HG03095 (cell line): ENCODE results near the gene CYP26C1.

Source experiments
- ATAC-seq: cut with Tn5 transposase; IDR thresholded peaks from one replicate; pipeline ENCODE4 v1.9.1; 2021; ENCODE audit warnings: moderate library complexity; ENCODE audit not compliant: unreplicated experiment

CYP26C1 gene

DNA sequence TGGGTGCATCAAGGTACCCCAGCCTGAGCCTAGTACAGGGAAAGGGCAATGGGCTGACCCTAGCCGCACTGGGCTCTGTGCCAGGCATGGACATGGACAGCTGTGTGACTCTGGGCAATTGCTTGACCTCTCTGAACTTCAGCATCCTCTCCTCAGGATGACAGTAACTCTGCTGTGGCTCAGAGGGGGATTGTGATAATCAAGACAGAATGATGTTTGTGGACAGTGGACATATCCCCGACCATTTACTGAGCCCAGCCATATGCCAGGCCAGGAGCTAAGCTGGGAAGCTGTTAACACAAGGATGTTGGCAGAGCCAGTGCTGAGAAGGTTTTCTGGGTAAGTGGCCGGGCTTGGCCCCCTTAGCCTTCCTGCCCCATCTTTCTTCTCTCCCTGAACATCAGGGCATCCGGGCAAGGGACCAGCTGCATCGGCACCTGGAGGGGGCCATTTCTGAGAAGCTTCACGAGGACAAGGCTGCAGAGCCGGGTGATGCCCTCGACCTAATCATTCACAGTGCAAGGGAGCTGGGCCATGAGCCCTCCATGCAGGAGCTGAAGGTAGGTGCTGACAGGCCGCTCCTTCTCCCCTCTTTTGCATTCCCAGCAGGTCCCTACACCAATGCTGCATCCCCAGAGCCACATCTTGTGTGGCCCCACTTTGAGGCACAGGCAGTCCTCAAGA, 3.5 kb downstream of the CYP26C1 start:
- no peak for ATAC-seq

DNA sequence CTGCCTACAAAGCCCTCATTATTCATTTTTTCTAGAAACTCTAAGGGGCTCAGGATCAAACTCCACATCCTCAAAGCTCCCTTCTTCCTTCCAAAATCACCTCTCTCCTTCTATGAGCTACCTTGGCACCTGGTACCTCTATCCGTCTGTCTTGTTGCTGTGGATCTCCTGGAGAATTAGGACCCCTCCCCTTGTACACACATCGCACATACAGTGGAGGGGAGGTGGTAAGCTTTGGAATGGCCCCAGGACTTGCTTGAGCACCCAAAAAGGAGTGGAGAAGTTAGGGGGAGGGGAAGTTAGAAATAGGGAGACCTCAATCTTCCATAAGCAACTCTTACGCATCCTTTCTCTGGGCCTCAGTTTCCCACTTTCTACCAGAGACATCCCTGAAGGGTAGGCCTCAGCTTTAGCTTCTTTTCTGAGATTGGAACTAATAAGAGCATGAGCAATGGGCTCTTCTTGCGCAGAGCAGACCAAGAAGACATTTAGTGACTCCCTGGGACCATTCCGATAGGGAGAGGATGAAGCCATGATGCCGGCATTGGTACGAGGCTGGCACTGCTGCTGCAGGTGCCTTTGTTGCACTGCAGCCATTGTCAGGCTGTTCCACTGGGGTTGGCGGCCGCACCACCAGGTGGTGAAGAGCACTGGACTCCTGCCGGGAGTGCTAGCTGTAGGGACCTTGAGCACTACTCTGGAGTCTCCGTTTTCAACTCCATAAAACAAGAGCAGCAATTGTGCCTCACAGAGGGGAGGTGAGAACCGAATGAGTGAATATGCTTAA, 4.5 kb downstream of the CYP26C1 start:
- no peak for ATAC-seq

DNA sequence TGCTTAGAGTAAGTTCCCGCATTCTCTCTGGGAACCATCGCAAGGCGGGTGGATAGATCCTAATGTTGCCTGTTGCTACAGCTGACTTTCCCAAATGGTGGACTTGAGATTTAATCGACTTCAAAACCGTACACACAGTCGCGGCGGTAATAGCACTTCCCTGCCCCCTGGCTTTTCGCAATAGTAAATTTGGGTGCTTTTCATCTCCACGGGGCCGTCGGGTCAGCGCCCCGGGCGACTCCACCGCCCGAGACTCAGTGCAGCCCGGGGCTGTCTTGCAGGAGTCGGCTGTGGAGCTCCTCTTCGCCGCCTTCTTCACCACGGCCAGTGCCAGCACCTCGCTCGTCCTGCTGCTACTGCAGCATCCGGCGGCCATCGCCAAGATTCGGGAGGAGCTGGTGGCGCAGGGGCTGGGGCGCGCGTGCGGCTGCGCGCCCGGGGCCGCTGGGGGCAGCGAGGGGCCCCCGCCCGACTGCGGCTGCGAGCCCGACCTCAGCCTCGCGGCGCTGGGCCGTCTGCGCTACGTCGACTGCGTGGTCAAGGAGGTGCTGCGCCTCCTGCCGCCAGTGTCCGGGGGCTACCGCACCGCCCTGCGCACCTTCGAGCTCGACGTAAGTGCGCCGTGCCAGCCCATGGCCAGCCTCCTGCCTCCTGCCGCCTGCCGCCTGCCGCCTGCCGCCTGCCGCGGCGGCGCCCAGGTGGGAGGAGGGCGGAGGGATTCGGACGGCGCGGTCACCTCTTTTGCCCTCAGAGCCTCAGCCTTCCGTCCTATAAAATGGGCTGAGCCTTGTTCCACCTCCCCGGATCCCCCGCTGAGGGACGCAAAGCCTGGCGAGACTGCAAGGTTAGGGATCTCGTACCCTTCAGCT, 5.3 kb downstream of the CYP26C1 start:
- no peak for ATAC-seq

DNA sequence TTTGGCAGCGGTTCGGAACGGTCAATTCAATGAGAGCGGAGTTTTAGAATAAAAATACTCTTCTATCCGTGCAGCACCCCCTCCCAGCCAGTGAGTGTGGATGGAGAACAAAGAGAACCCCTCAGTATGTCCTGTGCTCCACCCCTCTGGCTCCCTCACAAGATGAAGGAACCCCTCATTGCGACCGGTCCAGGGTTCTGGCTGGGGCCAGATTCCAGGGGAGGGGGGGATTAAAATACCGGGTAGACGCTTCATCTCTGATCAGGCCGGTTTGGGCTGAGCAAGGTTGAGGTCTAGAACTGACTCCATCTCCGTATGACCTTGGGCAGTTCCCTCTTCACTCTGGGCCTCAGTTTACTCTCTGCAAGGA, 5.9 kb downstream of the CYP26C1 start:
- ATAC-seq: no peak

DNA sequence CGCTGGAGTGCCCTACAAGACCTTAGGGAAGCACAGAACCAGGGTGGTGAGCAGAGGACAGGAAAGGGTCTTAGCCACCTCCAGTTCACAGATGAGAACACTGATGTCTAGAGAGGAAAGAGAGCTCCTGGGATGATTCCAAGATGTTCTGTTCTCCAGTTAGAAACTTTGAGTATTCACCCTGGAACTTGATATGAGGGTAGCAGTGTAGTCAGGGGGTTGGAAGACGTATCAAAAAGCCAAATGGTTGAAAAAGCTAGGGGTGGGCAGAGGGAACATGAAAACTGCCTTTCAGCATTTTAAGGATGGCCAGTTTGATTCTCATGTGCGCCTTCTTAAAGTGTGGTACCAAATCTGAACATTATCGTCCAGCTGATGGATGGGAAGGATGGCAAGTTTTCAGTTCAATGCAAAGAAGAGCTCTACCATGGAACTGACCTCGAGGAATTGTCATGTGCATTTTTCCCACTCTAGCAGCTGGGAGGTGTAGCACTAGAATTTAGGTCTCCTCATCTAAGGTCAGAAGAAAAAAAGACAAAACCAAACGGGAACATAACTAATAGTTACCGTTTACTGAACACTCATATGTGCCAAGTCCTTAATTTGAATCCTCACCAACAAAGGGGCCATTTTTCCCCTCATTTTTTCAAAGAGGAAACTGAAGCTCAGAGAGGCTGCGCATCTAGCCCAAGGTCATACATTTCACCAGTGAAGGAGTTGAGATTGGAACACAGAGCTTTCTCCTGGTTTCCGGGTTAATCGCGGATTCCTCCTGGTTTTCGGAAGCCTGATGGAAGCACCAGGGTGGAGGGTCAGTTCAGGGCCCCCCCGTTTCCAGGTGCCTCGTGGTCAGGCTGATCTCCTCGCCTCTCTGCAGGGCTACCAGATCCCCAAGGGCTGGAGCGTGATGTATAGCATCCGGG, 7.1 kb downstream of the CYP26C1 start:
- ATAC-seq: no peak

DNA sequence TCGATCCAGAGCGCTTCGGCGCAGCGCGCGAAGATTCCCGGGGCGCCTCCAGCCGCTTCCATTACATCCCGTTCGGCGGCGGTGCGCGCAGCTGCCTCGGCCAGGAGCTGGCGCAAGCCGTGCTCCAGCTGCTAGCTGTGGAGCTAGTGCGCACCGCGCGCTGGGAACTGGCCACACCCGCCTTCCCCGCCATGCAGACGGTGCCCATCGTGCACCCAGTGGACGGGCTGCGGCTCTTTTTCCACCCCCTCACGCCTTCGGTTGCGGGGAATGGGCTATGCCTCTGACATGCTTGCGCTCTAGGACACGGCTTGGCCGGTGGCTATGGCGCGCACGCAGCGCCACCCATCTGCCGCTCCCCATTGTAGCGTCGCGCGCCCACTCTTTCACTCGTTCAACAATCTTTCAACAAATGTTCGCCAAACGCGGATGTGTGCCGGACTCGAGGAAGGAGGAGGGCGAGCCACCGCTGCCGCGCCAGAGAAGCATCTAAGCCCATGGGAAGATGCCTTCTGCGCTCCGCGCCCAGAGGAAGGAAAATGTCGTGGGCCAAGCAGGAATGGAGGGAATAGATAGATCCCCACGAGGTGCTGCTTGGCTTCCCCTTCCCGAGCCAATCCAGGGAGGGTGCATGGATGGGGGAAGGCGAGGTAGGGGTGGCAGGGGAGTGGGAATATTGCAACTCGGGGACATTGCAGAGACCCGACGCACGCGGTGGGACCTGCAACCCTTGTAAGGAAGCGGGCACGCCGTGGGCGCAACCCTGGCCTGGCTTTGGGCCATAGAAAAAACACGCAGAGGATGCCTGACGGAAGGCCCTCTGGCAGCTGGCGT, 8.0 kb downstream of the CYP26C1 start:
- no peak for ATAC-seq

DNA sequence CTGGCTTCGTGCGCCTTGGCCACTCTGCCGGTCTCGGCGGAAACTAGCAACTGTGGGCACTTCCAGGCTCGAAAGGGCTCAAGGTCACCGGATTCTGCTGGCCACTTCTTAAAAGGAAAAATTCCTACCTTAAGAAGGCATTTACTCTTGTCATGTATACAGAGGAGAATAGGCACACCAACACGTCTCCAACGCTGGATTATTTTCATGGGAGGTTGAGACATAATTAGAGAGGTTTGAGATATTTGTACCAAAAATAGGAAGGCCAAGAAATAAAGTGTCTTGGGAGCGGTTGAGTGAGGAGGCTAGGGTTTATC, 8.6 kb downstream of the CYP26C1 start:
- no peak for ATAC-seq

DNA sequence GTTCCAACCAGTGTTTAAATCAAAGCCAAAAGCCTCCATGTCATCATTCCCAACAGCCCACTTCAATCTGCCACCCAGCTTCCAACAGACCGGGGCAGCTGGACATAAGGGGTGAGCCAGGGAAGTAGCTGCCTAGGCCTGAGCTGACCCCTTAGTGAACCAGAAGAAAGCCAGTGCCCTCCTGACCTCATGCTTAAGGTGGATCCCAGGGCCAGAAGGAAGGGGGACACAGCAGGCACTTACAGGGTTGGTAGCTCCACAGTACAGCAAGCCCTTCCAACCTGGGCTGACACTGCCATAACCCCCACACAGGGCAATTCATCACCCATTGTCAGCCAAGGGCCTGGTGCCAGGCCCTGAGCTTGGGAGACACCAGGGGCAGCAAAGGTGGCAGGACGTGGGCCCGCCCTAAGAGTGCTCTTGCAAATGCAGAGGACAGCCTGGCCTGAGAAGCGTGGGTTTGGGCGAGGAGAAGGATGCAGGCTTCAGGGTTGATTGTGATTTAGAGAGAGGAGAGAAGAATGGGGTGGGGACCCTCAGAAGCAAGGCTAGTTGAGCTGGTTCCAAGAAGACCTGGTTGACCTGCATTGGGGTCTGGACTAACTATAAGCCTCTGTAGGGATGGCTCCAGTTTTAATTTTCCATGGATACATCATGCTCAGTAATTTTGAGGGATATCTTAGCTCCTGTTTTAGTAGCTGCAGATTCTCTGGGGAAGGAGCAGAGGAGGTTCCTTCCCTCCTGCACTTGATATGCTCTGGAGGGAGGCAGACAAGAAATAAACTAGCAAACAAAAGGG, 10.0 kb downstream of the CYP26C1 start:
- ATAC-seq: no peak

DNA sequence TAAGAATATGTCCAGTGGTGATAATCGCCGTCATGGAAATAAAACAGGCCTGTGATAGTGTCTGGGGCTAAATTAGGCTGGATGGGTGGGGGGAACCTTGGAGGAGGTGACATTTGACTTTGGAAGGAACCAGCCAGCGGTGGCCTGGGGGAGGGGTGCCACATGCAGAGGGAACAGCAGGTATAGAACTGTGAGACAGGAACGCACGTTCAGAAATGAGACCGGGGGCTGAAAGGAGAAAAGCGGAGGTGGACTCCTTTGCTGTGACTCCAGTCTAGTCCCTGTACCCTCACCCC, 10.5 kb downstream of the CYP26C1 start:
- no peak for ATAC-seq

DNA sequence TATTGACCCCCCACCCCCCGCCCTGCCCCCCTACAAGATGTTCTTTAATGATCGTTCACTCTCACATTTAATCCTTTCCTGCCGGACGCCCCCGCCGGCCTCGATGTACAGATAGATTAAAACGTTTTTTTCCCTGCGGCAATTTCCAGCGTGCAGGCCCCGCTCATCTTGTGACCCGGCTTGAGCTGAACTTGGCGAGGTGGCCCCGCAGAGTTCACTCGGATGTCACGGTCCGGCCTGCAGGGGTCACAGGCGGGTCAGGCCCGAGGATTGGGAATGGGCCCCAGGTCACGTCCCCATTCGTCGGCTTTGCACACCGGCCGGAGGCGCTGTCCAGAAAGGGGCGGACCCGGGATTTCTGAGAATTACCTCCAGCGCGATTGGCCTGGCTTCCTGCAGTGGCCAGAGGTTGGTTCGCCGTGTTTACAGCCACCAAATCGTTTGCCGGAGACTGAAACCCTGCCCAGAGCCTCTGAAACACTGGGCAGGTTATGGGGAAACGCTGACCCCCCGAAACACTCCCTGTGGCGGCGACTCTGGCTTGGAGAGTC, 11.2 kb downstream of the CYP26C1 start:
- no peak for ATAC-seq

DNA sequence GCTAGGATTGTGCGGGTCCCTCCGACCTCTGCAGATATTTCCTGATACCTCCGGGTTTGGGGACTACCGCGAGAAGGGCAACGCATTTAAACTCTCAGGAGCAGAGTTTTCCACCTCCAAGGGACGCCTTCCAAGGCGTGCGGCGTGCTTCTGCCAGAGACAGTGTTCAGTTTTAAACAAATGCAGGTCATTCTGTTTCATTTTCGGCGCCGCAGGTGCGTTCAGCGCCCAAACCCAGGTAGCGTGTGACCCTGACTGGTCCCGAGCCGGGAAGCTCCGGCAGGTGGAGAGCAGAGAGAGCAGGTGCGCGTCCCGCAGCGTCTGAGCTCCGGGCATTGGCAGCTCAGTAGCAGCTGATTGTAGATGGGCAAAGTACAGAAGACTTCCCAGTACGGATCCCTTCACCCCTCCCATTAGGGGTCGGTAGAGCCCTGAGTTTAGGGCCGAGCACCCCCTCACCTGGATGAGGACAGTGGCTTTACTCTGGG, 11.7 kb downstream of the CYP26C1 start:
- no peak for ATAC-seq

DNA sequence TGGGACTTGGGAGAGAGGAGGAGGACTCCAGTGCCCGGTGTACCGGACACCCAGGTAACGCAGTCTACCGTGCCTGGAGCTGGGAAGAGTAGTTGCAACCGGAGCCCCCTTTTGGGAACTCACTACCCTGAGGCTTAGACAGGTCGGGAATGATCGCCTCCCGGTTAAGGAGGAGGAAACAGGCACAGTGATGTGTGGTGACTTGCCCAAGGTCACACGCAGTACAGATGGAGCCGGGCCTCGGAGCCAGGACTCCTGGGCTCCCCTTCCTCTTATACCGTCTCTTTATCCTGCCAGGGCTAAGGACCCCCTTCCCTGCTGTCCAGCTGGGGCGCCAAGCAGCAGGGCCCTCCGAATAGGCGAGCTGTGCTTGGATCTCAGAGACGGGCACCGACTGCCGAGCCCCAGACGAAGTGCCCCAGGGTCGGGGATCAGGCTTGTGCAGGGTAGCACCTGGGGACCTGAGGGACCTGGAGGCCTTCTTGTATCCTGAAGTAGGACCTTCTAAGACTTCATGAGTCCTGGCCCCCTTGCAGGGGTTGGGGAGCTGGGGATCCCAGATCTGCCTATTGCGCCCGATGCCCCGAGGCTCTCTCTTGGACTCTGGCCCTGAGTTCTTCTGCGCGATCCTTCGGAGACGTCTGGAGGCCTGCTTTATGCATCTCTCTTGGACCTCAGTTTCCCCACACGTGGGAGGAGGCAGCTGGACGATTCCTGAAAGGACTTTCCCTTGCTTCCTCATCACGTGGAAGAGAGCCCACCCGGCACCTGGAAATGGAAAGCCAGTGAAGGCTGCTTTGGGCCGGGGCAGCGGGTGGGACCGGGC, 12.3 kb downstream of the CYP26C1 start:
- ATAC-seq: no peak

DNA sequence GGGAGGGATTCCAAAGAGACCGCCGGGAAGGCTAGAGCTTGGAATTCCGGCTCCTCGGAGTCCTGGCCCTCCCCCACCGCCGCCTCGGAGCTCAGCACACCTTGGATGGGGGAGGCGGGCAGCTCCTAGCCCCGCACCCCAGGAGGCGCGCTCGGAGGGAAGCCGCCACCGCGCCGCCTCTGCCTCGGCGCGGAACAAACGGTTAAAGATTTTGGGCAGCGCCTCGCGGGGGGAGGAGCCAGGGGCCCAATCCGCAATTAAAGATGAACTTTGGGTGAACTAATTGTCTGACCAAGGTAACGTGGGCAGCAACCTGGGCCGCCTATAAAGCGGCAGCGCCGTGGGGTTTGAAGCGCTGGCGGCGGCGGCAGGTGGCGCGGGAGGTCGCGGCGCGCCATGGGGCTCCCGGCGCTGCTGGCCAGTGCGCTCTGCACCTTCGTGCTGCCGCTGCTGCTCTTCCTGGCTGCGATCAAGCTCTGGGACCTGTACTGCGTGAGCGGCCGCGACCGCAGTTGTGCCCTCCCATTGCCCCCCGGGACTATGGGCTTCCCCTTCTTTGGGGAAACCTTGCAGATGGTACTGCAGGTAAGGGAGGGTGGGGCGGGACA, 13.0 kb downstream of the CYP26C1 start, which contains the start of gene CYP26A1:
Gene CYP26A1 (plus strand): TSS at position 355 of the 608 bp plus-strand sequence. CDS start 42 bp downstream, at position 397.
- ATAC-seq: no peak

DNA sequence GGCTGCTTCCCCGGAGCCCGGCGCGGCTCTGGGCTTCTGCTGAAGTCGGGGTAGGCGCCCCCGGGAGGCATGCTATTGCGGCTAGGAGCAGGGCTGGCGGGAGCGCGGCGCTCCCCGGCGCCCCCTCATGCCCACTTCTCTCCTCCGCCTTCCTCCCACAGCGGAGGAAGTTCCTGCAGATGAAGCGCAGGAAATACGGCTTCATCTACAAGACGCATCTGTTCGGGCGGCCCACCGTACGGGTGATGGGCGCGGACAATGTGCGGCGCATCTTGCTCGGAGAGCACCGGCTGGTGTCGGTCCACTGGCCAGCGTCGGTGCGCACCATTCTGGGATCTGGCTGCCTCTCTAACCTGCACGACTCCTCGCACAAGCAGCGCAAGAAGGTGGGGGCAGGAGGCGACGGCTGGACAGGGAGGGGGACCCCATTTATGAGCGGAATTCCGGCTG, 13.6 kb downstream of the CYP26C1 start:
- ATAC-seq: no peak

DNA sequence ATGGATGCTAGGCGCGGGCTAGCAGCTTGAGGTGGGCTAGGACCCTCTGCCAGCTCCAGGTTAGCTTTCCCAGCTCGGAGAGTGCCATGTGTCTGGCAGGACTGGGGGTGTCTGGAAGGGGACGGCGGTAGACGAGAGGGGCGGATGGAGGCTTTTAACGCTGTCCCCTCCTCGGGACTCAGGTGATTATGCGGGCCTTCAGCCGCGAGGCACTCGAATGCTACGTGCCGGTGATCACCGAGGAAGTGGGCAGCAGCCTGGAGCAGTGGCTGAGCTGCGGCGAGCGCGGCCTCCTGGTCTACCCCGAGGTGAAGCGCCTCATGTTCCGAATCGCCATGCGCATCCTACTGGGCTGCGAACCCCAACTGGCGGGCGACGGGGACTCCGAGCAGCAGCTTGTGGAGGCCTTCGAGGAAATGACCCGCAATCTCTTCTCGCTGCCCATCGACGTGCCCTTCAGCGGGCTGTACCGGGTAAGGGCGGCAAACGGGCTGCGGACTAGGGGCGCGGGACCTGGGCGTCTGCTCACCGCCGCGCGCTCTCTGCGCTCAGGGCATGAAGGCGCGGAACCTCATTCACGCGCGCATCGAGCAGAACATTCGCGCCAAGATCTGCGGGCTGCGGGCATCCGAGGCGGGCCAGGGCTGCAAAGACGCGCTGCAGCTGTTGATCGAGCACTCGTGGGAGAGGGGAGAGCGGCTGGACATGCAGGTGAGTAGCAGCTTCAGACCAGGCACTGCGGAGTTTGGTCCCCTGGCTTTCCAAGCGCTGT, 14.2 kb downstream of the CYP26C1 start:
- no peak for ATAC-seq

DNA sequence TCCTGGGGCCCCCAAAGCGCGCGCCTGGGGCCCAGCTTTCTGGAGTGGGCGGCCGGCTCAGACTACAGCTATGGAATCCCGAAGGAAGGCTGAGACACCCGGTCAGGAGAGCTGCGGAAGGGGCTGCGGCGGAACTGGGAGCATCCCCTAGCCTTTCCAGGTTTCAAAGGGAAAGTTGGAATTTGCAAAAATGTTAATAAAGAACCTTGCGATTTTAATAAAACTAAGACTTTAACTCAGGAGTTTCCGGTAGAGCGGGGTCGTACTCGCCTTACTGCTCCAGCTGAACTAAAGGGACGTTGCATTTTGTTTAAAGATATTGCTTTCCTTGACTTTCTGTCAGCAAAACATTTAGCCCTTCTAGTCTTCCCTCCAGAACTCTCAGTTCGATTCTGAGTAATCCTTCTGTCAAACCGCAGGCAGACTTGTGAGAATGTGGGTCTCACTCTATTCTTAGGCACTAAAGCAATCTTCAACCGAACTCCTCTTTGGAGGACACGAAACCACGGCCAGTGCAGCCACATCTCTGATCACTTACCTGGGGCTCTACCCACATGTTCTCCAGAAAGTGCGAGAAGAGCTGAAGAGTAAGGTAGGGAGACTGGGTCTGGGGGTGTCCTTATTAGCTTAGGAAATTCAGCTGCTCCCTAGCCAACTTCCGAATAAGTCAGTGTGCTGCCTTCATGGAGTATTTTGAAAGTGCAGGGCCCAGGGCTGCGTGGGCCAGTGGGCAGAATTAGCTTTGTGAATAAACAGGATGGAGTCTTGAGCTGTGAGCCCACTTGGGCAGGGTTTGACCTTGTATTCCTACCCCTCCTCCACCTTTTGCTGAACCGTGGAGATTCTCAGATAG, 15.0 kb downstream of the CYP26C1 start:
- ATAC-seq: no peak
